ENCODE results near the gene TNFRSF25. TPM values are rescaled to one million over a fixed set of nuclear protein-coding genes. Genes with fewer than 3 reads are reported as not detected.
"Not testable (repeated sequence)": the region's sequence is repeated elsewhere in the genome, so short reads cannot be mapped to it uniquely, and the experiment has no call there.

TNFRSF25 gene
- total RNA-seq, 4 donors from 2014 or later: 31.0 to 88.4 (median 61.5) TPM

- Histone ChIP-seq H3K27me3 (peaks cover 0 to 21% of the 10 kb centered on the region in 2 donors), H3K9me3 (peaks cover 0 to 4% (median 0%) of the 10 kb centered on the region in 4 donors), H3K4me3 (peak overlapping the region in 3 of 4 donors; percentile 10 to 66 (median 51)), H3K36me3 (peaks cover 0 to 6% (median 0%) of the 10 kb centered on the region in 3 donors), H3K4me1 (peaks cover 0 to 56% (median 20%) of the 10 kb centered on the region in 4 donors), H3K27ac (peak overlapping the region in 3 of 4 donors; percentile 65 to 97 (median 81))
- peak in 2 of 3 donors; percentile 91 to 92 for DNase-seq
- TF ChIP-seq CTCF (IDR thresholded peaks at IDR 0.05): no peak
- TF ChIP-seq POLR2A (IDR thresholded peaks at IDR 0.05): peak; percentile 53 to 88
These were observed 15.0 kb downstream of the TNFRSF25 start for GRCh38 chr1:6450943-6451373.

- DNase-seq, H3K36me3 ChIP-seq, H3K9me3 ChIP-seq: not testable (repeated sequence)
- Histone ChIP-seq H3K4me3 (peak overlapping the region in 2 of 4 donors; percentile 36 to 66), H3K27ac (peak overlapping the region in 3 of 4 donors; percentile 65 to 97 (median 81)), H3K4me1 (peaks cover 0 to 56% (median 20%) of the 10 kb centered on the region in 4 donors), H3K27me3 (peaks cover 0 to 21% of the 10 kb centered on the region in 2 donors)
These were observed 15.5 kb downstream of the TNFRSF25 start for GRCh38 chr1:6450486-6450885.

- TF ChIP-seq POLR2A (IDR thresholded peaks at IDR 0.05): no peak
- no peak for TF ChIP-seq CTCF (IDR thresholded peaks at IDR 0.05)
- Histone ChIP-seq H3K4me1 (peaks cover 0 to 56% (median 19%) of the 10 kb centered on the region in 4 donors), H3K27ac (peak overlapping the region in 3 of 4 donors; percentile 65 to 97 (median 81)), H3K36me3 (no peaks in the 10 kb centered on the region), H3K9me3 (peaks cover 0 to 2% (median 0%) of the 10 kb centered on the region in 4 donors), H3K4me3 (peak overlapping the region in 2 of 4 donors; percentile 36 to 66), H3K27me3 (peaks cover 0 to 21% of the 10 kb centered on the region in 2 donors)
- no peak for DNase-seq
These were observed 15.9 kb downstream of the TNFRSF25 start for GRCh38 chr1:6450005-6450450.

- H3K9me3 ChIP-seq: no peaks in the 10 kb centered on the region
- peaks cover 0 to 21% of the 10 kb centered on the region in 2 donors for H3K27me3 ChIP-seq
- H3K36me3 ChIP-seq: no peaks in the 10 kb centered on the region
- H3K4me3 ChIP-seq: peak overlapping the region; percentile 7 to 66 (median 39)
- H3K4me1 ChIP-seq: peaks cover 0 to 50% (median 16%) of the 10 kb centered on the region in 4 donors
- peak in 2 of 3 donors; percentile 72 to 73 for DNase-seq
- peak overlapping the region in 3 of 4 donors; percentile 65 to 97 (median 81) for H3K27ac ChIP-seq
- TF ChIP-seq POLR2A (IDR thresholded peaks at IDR 0.05) (peak; percentile 21 to 76), CTCF (IDR thresholded peaks at IDR 0.05) (peak in 1 of 6 experiments; percentile 9)
These were observed 17.0 kb downstream of the TNFRSF25 start for GRCh38 chr1:6448749-6449631.

GRCh38 chr1:6447818-6448748 lies 17.9 kb downstream of the TNFRSF25 start:
- H3K4me3 ChIP-seq: peak overlapping the region; percentile 7 to 66 (median 39)
- DNase-seq: peak in 2 of 3 donors; percentile 40 to 75
- H3K27ac ChIP-seq: peak overlapping the region in 3 of 4 donors; percentile 65 to 97 (median 81)
- no peaks in the 10 kb centered on the region for H3K36me3 ChIP-seq
- TF ChIP-seq CTCF (IDR thresholded peaks at IDR 0.05) (peak in 3 of 6 experiments; percentile 22 to 51 (median 49)), POLR2A (IDR thresholded peaks at IDR 0.05) (peak; percentile 52 to 84)
- H3K9me3 ChIP-seq: no peaks in the 10 kb centered on the region
- peaks cover 0 to 47% (median 16%) of the 10 kb centered on the region in 4 donors for H3K4me1 ChIP-seq
- peaks cover 0 to 21% of the 10 kb centered on the region in 2 donors for H3K27me3 ChIP-seq
